HepG2 (cell line): ENCODE results near the gene SPG7. TPM values are rescaled to one million over a fixed set of nuclear protein-coding genes. Genes with fewer than 3 reads are reported as not detected.

Source experiments
- AKNA ChIP-seq: sonication (generic); formaldehyde crosslinking; IDR thresholded peaks from 2 replicates; pipeline ENCODE4 v1.4.0; 2020; ENCODE audit warnings: missing genetic modification reagents, borderline replicate concordance
- ARID3A ChIP-seq: IDR thresholded peaks from 2 replicates; pipeline ENCODE4 v1.6.1; 2012; ENCODE audit warnings: low read depth, low read length, improper control_type of control experiment
- ARID5B ChIP-seq: IDR thresholded peaks from 2 replicates; pipeline ENCODE4 v1.4.0; 2020; ENCODE audit warnings: mild to moderate bottlenecking, missing genetic modification reagents
- CENPBD1 ChIP-seq: sonication (generic); formaldehyde crosslinking; IDR thresholded peaks from 2 replicates; pipeline ENCODE4 v1.8.0; 2022; ENCODE audit warnings: missing genetic modification reagents, low read depth, mild to moderate bottlenecking, borderline replicate concordance
- KAT7 ChIP-seq: IDR thresholded peaks from 2 replicates; pipeline ENCODE4 v1.6.1; 2018; ENCODE audit warnings: borderline replicate concordance, missing compliant biosample characterization
- KLF15 ChIP-seq: sonication (generic); formaldehyde crosslinking; IDR thresholded peaks from 2 replicates; pipeline ENCODE4 v1.8.1; 2023; ENCODE audit warnings: borderline replicate concordance, mild to moderate bottlenecking, inconsistent platforms, missing genetic modification reagents, mixed read lengths
- KMT2A ChIP-seq: sonication (generic); formaldehyde crosslinking; IDR thresholded peaks from 2 replicates; pipeline ENCODE4 v1.4.0; 2020; ENCODE audit warnings: missing genetic modification reagents
- MED8 ChIP-seq: sonication (generic); formaldehyde crosslinking; IDR thresholded peaks from 2 replicates; pipeline ENCODE4 v1.8.1; 2023; ENCODE audit warnings: mild to moderate bottlenecking, missing genetic modification reagents; ENCODE audit not compliant: insufficient replicate concordance
- NFYB ChIP-seq: sonication (generic); formaldehyde crosslinking; IDR thresholded peaks from 2 replicates; pipeline ENCODE4 v1.4.0; 2020; ENCODE audit warnings: missing genetic modification reagents
- SIX4 ChIP-seq: sonication (generic); formaldehyde crosslinking; IDR thresholded peaks from 2 replicates; pipeline ENCODE4 v1.4.0; 2020; ENCODE audit warnings: missing genetic modification reagents
- TBP ChIP-seq: sonication (generic); formaldehyde crosslinking; IDR thresholded peaks from 2 replicates; pipeline ENCODE4 v1.5.0; 2020; ENCODE audit warnings: missing genetic modification reagents
- ZNF333 ChIP-seq: sonication (generic); formaldehyde crosslinking; IDR thresholded peaks from 2 replicates; pipeline ENCODE4 v1.4.0; 2020; ENCODE audit warnings: mild to moderate bottlenecking, missing genetic modification reagents, borderline replicate concordance
- ZNF335 ChIP-seq: sonication (generic); formaldehyde crosslinking; IDR thresholded peaks from 2 replicates; pipeline ENCODE4 v1.4.0; 2020; ENCODE audit warnings: missing genetic modification reagents
- ZNF614 ChIP-seq: IDR thresholded peaks from 2 replicates; pipeline ENCODE4 v1.6.1; 2018; ENCODE audit warnings: missing biosample characterization, missing genetic modification reagents, inconsistent platforms, borderline replicate concordance
- ZNF781 ChIP-seq: sonication (generic); formaldehyde crosslinking; IDR thresholded peaks from 2 replicates; pipeline ENCODE4 v1.5.1; 2020; ENCODE audit warnings: borderline replicate concordance, mild to moderate bottlenecking, missing genetic modification reagents; ENCODE audit errors: not compliant biosample characterization
- ZSCAN5A ChIP-seq: sonication (generic); formaldehyde crosslinking; IDR thresholded peaks from 2 replicates; pipeline ENCODE4 v1.8.0; 2022; ENCODE audit warnings: mild to moderate bottlenecking, missing genetic modification reagents, borderline replicate concordance
- polyA plus RNA-seq, 8 experiments: library from polyadenylated mRNA; depleted of rRNA in 3 of 8; stranded (reverse) in 7 of 8; unstranded in 1 of 8; fragments of >200 nt; fragmentation: Illumina TruSeq in 4 of 8; extraction: Trizol in 4 of 8; gene quantifications; 2 replicates each; pipeline versions ENCODE4 v1.2.1 to v1.2.3, GENCODE V29; 2011 to 2016; ENCODE audit warnings: low read depth in 4 of 8, missing spikeins in 1 of 8, mixed read lengths in 1 of 8; ENCODE audit not compliant: insufficient read depth in 1 of 8
- total RNA-seq, 5 experiments: library from RNA; depleted of rRNA; stranded (reverse); fragments of >200 nt; fragmentation: Illumina TruSeq; extraction: Trizol; gene quantifications; 2 replicates each; pipeline ENCODE4 v1.2.3, GENCODE V29; 2016; ENCODE audit warnings: low read depth in 1 of 5

SPG7 gene
- total and polyA plus RNA-seq, 2 of the 13 experiments (the other 11 are each of a cell fraction or from before 2014, with no cell fraction given) = 66.0 to 136 TPM

- no peak for TF ChIP-seq TBP (CRISPR knock-in tag)
- no peak for TF ChIP-seq AKNA (CRISPR knock-in tag)
- no peak for TF ChIP-seq KLF15 (CRISPR knock-in tag)
- no peak for TF ChIP-seq CENPBD1 (CRISPR knock-in tag)
- TF ChIP-seq ZNF781 (CRISPR knock-in tag) = no peak
- no peak for TF ChIP-seq ARID3A
- no peak for TF ChIP-seq MED8 (CRISPR knock-in tag)
- no peak for TF ChIP-seq ZNF333 (CRISPR knock-in tag)
- TF ChIP-seq KMT2A (CRISPR knock-in tag) = no peak
- no peak for TF ChIP-seq ZNF335 (CRISPR knock-in tag)
- no peak for TF ChIP-seq NFYB (CRISPR knock-in tag)
- no peak; the same call in 1 of the 2 replicates for TF ChIP-seq KAT7
- no peak for TF ChIP-seq ZNF614 (CRISPR knock-in tag)
- no peak for TF ChIP-seq SIX4
- TF ChIP-seq ARID5B (CRISPR knock-in tag) = no peak
- TF ChIP-seq ZSCAN5A (CRISPR knock-in tag) = 0 out of 2 replicates have a peak, but pooled peaks have one; percentile 11
Observed at GRCh38 chr16:89561142-89561883, 53.1 kb downstream of the SPG7 start (continued).
